Mesenchymal stem cell (in vitro differentiated cells and primary cell): ENCODE data around the gene PLIN5.
"Not testable (repeated sequence)": the region's sequence is repeated elsewhere in the genome, so short reads cannot be mapped to it uniquely, and the experiment has no call there.

Experiments
- DNase-seq: peaks from one replicate; pipeline ENCODE4 v3.0.0-alpha.2; 2013
- H2AFZ ChIP-seq: one replicate; pipeline ENCODE4 v1.6.1; 2013; ENCODE audit warnings: low read depth, mild to moderate bottlenecking, control low read depth, inconsistent platforms, low read length, moderate library complexity
- H2AK5ac ChIP-seq: 2 replicates; pipeline ENCODE4 v1.6.1; 2013; ENCODE audit warnings: low read length, moderate library complexity, mild to moderate bottlenecking, inconsistent platforms; ENCODE audit not compliant: severe bottlenecking
- H2BK120ac ChIP-seq: one replicate; pipeline ENCODE4 v1.6.1; 2013; ENCODE audit warnings: low read depth, mild to moderate bottlenecking, inconsistent platforms, low read length, moderate library complexity
- H2BK12ac ChIP-seq, 2 experiments: one replicate each; pipeline ENCODE4 v1.6.1; 2013; ENCODE audit warnings: inconsistent platforms in 2 of 2, low read length in 2 of 2, mild to moderate bottlenecking in 2 of 2, moderate library complexity in 2 of 2, control low read depth in 1 of 2
- H2BK15ac ChIP-seq: one replicate; pipeline ENCODE4 v1.6.1; 2013; ENCODE audit warnings: mild to moderate bottlenecking, low read depth, inconsistent platforms; ENCODE audit not compliant: poor library complexity, severe bottlenecking
- H2BK5ac ChIP-seq: 2 replicates; pipeline ENCODE4 v1.6.1; 2013; ENCODE audit warnings: low read depth, mild to moderate bottlenecking, low read length, control low read depth, inconsistent platforms; ENCODE audit not compliant: poor library complexity, severe bottlenecking
- H3K14ac ChIP-seq, 2 experiments: one replicate each; pipeline ENCODE4 v1.6.1; 2013; ENCODE audit warnings: inconsistent platforms in 2 of 2, low read length in 2 of 2, control low read depth in 1 of 2, mild to moderate bottlenecking in 1 of 2, moderate library complexity in 1 of 2
- H3K18ac ChIP-seq, 2 experiments: one replicate each; pipeline ENCODE4 v1.6.1; 2013; ENCODE audit warnings: inconsistent platforms in 2 of 2, low read length in 2 of 2, control low read depth in 1 of 2, low read depth in 1 of 2, mild to moderate bottlenecking in 1 of 2
- H3K23ac ChIP-seq, 2 experiments: one replicate each; pipeline ENCODE4 v1.6.1; 2013; ENCODE audit warnings: inconsistent platforms in 2 of 2, low read length in 2 of 2, mild to moderate bottlenecking in 2 of 2, moderate library complexity in 2 of 2, control low read depth in 1 of 2
- H3K27ac ChIP-seq: 2 replicates; pipeline ENCODE4 v1.5.1; 2013; ENCODE audit warnings: mild to moderate bottlenecking, moderate library complexity, low read length, control low read depth, inconsistent platforms; ENCODE audit not compliant: poor library complexity, severe bottlenecking
- H3K27me3 ChIP-seq, 2 experiments: 2 replicates each; pipeline versions ENCODE4 v1.6.1 to v1.7.0; 2013; ENCODE audit warnings: low read length in 2 of 2, mild to moderate bottlenecking in 2 of 2, moderate library complexity in 2 of 2, control low read depth in 1 of 2, inconsistent platforms in 1 of 2; ENCODE audit not compliant: control insufficient read depth in 1 of 2, insufficient read depth in 1 of 2
- H3K36me3 ChIP-seq, 2 experiments: 2 replicates each; pipeline versions ENCODE4 v1.6.1 to v1.7.0; 2013; ENCODE audit warnings: low read length in 2 of 2, control low read depth in 1 of 2, inconsistent platforms in 1 of 2, low read depth in 1 of 2, mild to moderate bottlenecking in 1 of 2; ENCODE audit not compliant: insufficient read depth in 2 of 2, control insufficient read depth in 1 of 2
- H3K4ac ChIP-seq, 2 experiments: one replicate each; pipeline ENCODE4 v1.6.1; 2013; ENCODE audit warnings: inconsistent platforms in 2 of 2, low read length in 2 of 2, mild to moderate bottlenecking in 2 of 2, moderate library complexity in 2 of 2, control low read depth in 1 of 2, low read depth in 1 of 2
- H3K4me1 ChIP-seq: 2 replicates; pipeline ENCODE4 v1.6.1; 2013; ENCODE audit warnings: low read depth, low read length, control low read depth; ENCODE audit not compliant: control insufficient read depth, insufficient read depth
- H3K4me2 ChIP-seq: 2 replicates; pipeline ENCODE4 v1.6.1; 2013; ENCODE audit warnings: low read length, mild to moderate bottlenecking, inconsistent platforms; ENCODE audit not compliant: poor library complexity, severe bottlenecking
- H3K4me3 ChIP-seq, 2 experiments: 2 replicates each; pipeline versions ENCODE4 v1.5.1 to v1.7.0; 2013; ENCODE audit warnings: low read length in 2 of 2, mild to moderate bottlenecking in 2 of 2, control low read depth in 1 of 2, low read depth in 1 of 2; ENCODE audit not compliant: insufficient read depth in 1 of 2
- H3K79me1 ChIP-seq: replicated peaks from 2 replicates; pipeline ENCODE4 v1.6.1; 2013; ENCODE audit warnings: mild to moderate bottlenecking, control low read depth, low read length, inconsistent platforms; ENCODE audit not compliant: poor library complexity, severe bottlenecking
- H3K9ac ChIP-seq: 2 replicates; pipeline ENCODE4 v1.7.0; 2013; ENCODE audit warnings: mild to moderate bottlenecking, low read length, moderate library complexity
- H3K9me3 ChIP-seq: 2 replicates; pipeline ENCODE4 v1.7.0; 2013; ENCODE audit warnings: mild to moderate bottlenecking, low read length; ENCODE audit not compliant: control insufficient read depth
- H4K8ac ChIP-seq: one replicate; pipeline ENCODE4 v1.6.1; 2013; ENCODE audit warnings: inconsistent platforms, mild to moderate bottlenecking, low read length, moderate library complexity
- H4K91ac ChIP-seq: one replicate; pipeline ENCODE4 v1.6.1; 2013; ENCODE audit warnings: mild to moderate bottlenecking, low read length, inconsistent platforms
- WGBS: methylation state at CpG from one replicate; pipeline ENCODE4 v1.1.7; 2013; ENCODE audit warnings: mixed read lengths; 5-methylcytosine and 5-hydroxymethylcytosine counted together

The PLIN5 gene

GRCh38 chr19:4542896-4543841, 8.1 kb upstream of the PLIN5 start:
- H3K4me2 ChIP-seq: no peak overlapping the region
- H2BK120ac ChIP-seq: no peak overlapping the region
- no peak overlapping the region for H3K27ac ChIP-seq
- H3K9me3 ChIP-seq: peaks cover 4% of the 10 kb centered on the region
- H3K36me3 ChIP-seq: peaks cover 0 to 19% of the 10 kb centered on the region in 2 experiments
- H3K9ac ChIP-seq: no peak overlapping the region
- no peak overlapping the region for H2AK5ac ChIP-seq
- H4K8ac ChIP-seq: no peak overlapping the region
- H3K23ac ChIP-seq: no peak overlapping the region
- H3K79me1 ChIP-seq: no peaks in the 10 kb centered on the region
- no peak overlapping the region for H3K4ac ChIP-seq
- no peak overlapping the region for H3K14ac ChIP-seq
- 95% methylated on average over 65 of the region's 77 CpGs for WGBS
- H2BK12ac ChIP-seq: no peak overlapping the region
- no peak overlapping the region for H4K91ac ChIP-seq
- no peak overlapping the region for H2AFZ ChIP-seq
- H3K4me3 ChIP-seq: no peak overlapping the region
- no peak overlapping the region for H2BK5ac ChIP-seq
- H2BK15ac ChIP-seq: no peak overlapping the region
- no peak overlapping the region for H3K18ac ChIP-seq
- peaks cover 12 to 36% of the 10 kb centered on the region in 2 experiments for H3K27me3 ChIP-seq
- DNase-seq: no peak
- H3K4me1 ChIP-seq: peaks cover 4% of the 10 kb centered on the region

DNA sequence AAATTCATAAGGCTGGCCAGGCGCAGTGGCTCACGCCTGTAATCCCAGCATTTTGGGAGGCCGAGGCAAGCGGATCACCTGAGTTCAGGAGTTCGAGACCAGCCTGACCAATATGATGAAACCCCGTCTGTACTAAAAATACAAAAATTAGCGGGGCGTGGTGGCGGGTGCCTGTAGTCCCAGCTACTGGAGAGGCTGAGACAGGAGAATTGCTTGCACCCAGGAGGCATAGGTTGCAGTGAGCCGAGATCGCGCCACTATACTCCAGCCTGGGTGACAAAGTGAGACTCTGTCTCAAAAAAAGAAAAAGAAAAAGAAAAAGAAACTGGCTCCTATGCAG, 6.8 kb upstream of the PLIN5 start:
- H2BK120ac ChIP-seq, H3K9ac ChIP-seq, H2AFZ ChIP-seq, H3K9me3 ChIP-seq, H3K23ac ChIP-seq, H4K91ac ChIP-seq, H2BK15ac ChIP-seq, H3K27ac ChIP-seq, H3K79me1 ChIP-seq, H2BK5ac ChIP-seq, H2BK12ac ChIP-seq, H3K4me3 ChIP-seq, H2AK5ac ChIP-seq, H3K4ac ChIP-seq, H3K4me2 ChIP-seq, H3K4me1 ChIP-seq, H4K8ac ChIP-seq, H3K14ac ChIP-seq, H3K18ac ChIP-seq, DNase-seq: not testable (repeated sequence)
- 94% methylated on average over 12 of the region's 12 CpGs for WGBS
- peaks cover 0 to 15% of the 10 kb centered on the region in 2 experiments for H3K36me3 ChIP-seq
- H3K27me3 ChIP-seq: peaks cover 15 to 33% of the 10 kb centered on the region in 2 experiments

DNA sequence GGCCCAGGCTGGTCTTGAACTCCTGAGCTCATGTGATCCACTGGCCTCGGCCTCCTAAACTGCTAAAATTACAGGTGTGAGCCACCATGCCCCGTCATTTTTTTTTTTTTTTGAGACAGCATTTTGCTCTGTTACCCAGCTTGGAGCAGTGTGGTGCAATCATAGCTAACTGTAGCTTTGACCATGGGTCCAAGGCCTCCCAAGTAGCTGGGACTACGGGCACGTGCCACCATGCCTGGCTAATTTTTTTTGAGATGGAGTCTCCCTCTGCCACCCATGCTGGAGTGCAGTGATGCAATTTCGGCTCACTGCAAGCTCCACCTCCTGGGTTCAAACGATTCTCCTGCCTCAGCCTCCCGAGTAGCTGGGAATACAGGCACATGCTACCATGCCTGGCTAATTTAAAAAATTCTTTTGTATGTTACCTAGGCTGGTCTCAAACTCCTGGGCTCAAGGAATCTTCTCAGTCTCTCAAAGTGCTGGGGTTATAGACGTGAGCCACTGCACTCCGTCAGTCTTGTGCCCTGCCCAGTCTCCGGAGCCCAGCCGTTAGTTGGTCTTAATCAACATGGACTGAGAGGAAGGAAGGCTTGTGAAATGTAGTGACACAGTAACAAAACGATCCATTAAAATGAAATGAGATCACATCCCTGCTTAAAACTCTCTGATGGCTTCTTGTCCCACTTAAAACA, 6.2 kb upstream of the PLIN5 start:
- H3K4me1 ChIP-seq: peaks cover 2% of the 10 kb centered on the region
- H2AFZ ChIP-seq: no peak overlapping the region
- no peak overlapping the region for H3K18ac ChIP-seq
- no peak overlapping the region for H4K8ac ChIP-seq
- no peak overlapping the region for H2AK5ac ChIP-seq
- H3K27me3 ChIP-seq: peaks cover 15 to 38% of the 10 kb centered on the region in 2 experiments
- H3K4me3 ChIP-seq: no peak overlapping the region
- H3K4ac ChIP-seq: no peak overlapping the region
- no peak overlapping the region for H3K9ac ChIP-seq
- no peak for DNase-seq
- no peak overlapping the region for H3K27ac ChIP-seq
- no peak overlapping the region for H3K14ac ChIP-seq
- no peak overlapping the region for H3K4me2 ChIP-seq
- H3K36me3 ChIP-seq: peaks cover 0 to 14% of the 10 kb centered on the region in 2 experiments
- H2BK5ac ChIP-seq: no peak overlapping the region
- H2BK15ac ChIP-seq: no peak overlapping the region
- no peak overlapping the region for H2BK12ac ChIP-seq
- no peak overlapping the region for H2BK120ac ChIP-seq
- H4K91ac ChIP-seq: no peak overlapping the region
- WGBS: 89% methylated on average over 12 of the region's 12 CpGs
- no peak overlapping the region for H3K23ac ChIP-seq
- no peaks in the 10 kb centered on the region for H3K79me1 ChIP-seq
- H3K9me3 ChIP-seq: peaks cover 4% of the 10 kb centered on the region
